DND-41 (cell line): ENCODE data around the gene KLHL36.

ENCODE experiments used
- ATAC-seq: fragments of 200-7000 bp; cut with Tn5 transposase; 3 replicates; pipeline ENCODE4 v1.9.1; 2021; ENCODE audit warnings: low read depth; ENCODE audit not compliant: insufficient read depth
- DNase-seq: peaks from one replicate; pipeline ENCODE4 v3.0.0-alpha.2; 2020
- H2AFZ ChIP-seq: 2 replicates; pipeline ENCODE4 v1.6.0; 2012; ENCODE audit warnings: low read depth, low read length
- H3K27ac ChIP-seq: 2 replicates; pipeline ENCODE4 v1.5.1; 2012; ENCODE audit warnings: low read length, inconsistent platforms
- H3K27me3 ChIP-seq: fragments of 200-600 bp; sonication (generic); 2 replicates; pipeline ENCODE4 v1.6.0; 2012; ENCODE audit warnings: low read length, mild to moderate bottlenecking, inconsistent platforms; ENCODE audit not compliant: insufficient read depth, poor library complexity
- H3K36me3 ChIP-seq: 2 replicates; pipeline ENCODE4 v1.5.1; 2012; ENCODE audit warnings: low read length, inconsistent platforms; ENCODE audit not compliant: insufficient read depth
- H3K4me1 ChIP-seq: 2 replicates; pipeline ENCODE4 v1.5.1; 2012; ENCODE audit warnings: mild to moderate bottlenecking, low read length; ENCODE audit not compliant: insufficient read depth
- H3K4me2 ChIP-seq: 2 replicates; pipeline ENCODE4 v1.6.0; 2012; ENCODE audit warnings: mild to moderate bottlenecking, moderate library complexity, low read length, inconsistent platforms; ENCODE audit not compliant: insufficient read depth
- H3K4me3 ChIP-seq, 2 experiments: fragments of 200-600 bp in 1 of 2; shearing (Covaris generic) in 1 of 2; 2 replicates each; pipeline ENCODE4 v1.5.1; 2012 to 2016; ENCODE audit warnings: inconsistent platforms in 2 of 2, low read length in 2 of 2, mild to moderate bottlenecking in 2 of 2, low read depth in 1 of 2, moderate library complexity in 1 of 2
- H3K79me2 ChIP-seq: 2 replicates; pipeline ENCODE4 v1.6.0; 2012; ENCODE audit warnings: low read length, inconsistent platforms; ENCODE audit not compliant: insufficient read depth
- H3K9ac ChIP-seq: 2 replicates; pipeline ENCODE4 v1.6.0; 2012; ENCODE audit warnings: low read depth, mild to moderate bottlenecking, inconsistent platforms, low read length, moderate library complexity
- H3K9me3 ChIP-seq: 2 replicates; pipeline ENCODE4 v1.5.1; 2012; ENCODE audit warnings: low read length, moderate library complexity, mild to moderate bottlenecking, inconsistent platforms; ENCODE audit not compliant: insufficient read depth, severe bottlenecking
- H4K20me1 ChIP-seq: 2 replicates; pipeline ENCODE4 v1.6.0; 2012; ENCODE audit warnings: low read length; ENCODE audit not compliant: insufficient read depth
- CTCF ChIP-seq: IDR thresholded peaks from 2 replicates; pipeline ENCODE4 v1.5.1; 2012; ENCODE audit warnings: borderline replicate concordance, low read length, moderate library complexity, mild to moderate bottlenecking; ENCODE audit not compliant: poor library complexity, severe bottlenecking; ENCODE audit errors: extremely low read depth
- EZH2 ChIP-seq: IDR thresholded peaks from 3 replicates; pipeline ENCODE4 v1.6.1; 2012; ENCODE audit warnings: borderline replicate concordance, low read depth, mild to moderate bottlenecking, moderate library complexity, low read length, inconsistent platforms; ENCODE audit not compliant: severe bottlenecking

The KLHL36 gene

GRCh38 chr16:84700446-84701300 is 52.4 kb downstream of the KLHL36 start:
- ATAC-seq (peak; percentile 70), DNase-seq (peak; percentile 60)
- Histone ChIP-seq H3K4me2 (peak overlapping the region; percentile 74), H2AFZ (peak overlapping the region; percentile 73), H3K9me3 (no peaks in the 10 kb centered on the region), H4K20me1 (peaks cover 41% of the 10 kb centered on the region), H3K36me3 (peaks cover 4% of the 10 kb centered on the region), H3K27me3 (no peaks in the 10 kb centered on the region), H3K27ac (peak overlapping the region; percentile 61), H3K4me1 (peaks cover 43% of the 10 kb centered on the region), H3K9ac (peak overlapping the region; percentile 87), H3K79me2 (peaks cover 58% of the 10 kb centered on the region), H3K4me3 (peak overlapping the region; percentile 55 to 67)
- TF ChIP-seq CTCF (no peak), EZH2 (no peak)

- TF ChIP-seq CTCF (no peak), EZH2 (no peak)
- H3K27me3 ChIP-seq: no peaks in the 10 kb centered on the region
- no peak overlapping the region for H3K4me3 ChIP-seq
- no peak overlapping the region for H3K27ac ChIP-seq
- peaks cover 86% of the 10 kb centered on the region for H3K79me2 ChIP-seq
- H3K36me3 ChIP-seq: peaks cover 4% of the 10 kb centered on the region
- DNase-seq: no peak
- ATAC-seq: no peak
- H3K9me3 ChIP-seq: no peaks in the 10 kb centered on the region
- peaks cover 42% of the 10 kb centered on the region for H3K4me1 ChIP-seq
- H2AFZ ChIP-seq: no peak overlapping the region
- peaks cover 65% of the 10 kb centered on the region for H4K20me1 ChIP-seq
- no peak overlapping the region for H3K9ac ChIP-seq
- H3K4me2 ChIP-seq: peak overlapping the region; percentile 14; the same call in 1 of the 2 replicates
Measured at GRCh38 chr16:84703681-84704080, 55.4 kb downstream of the KLHL36 start.

- no peak overlapping the region for H3K27ac ChIP-seq
- no peak overlapping the region for H2AFZ ChIP-seq
- ATAC-seq (no peak), DNase-seq (no peak)
- H3K9ac ChIP-seq: no peak overlapping the region
- H3K36me3 ChIP-seq: peaks cover 8% of the 10 kb centered on the region
- no peaks in the 10 kb centered on the region for H3K27me3 ChIP-seq
- H3K79me2 ChIP-seq: peaks cover 92% of the 10 kb centered on the region
- H4K20me1 ChIP-seq: peaks cover 70% of the 10 kb centered on the region
- H3K4me2 ChIP-seq: peak overlapping the region; percentile 14; the same call in 1 of the 2 replicates
- no peaks in the 10 kb centered on the region for H3K9me3 ChIP-seq
- no peak for TF ChIP-seq EZH2
- no peak for TF ChIP-seq CTCF
- H3K4me3 ChIP-seq: no peak overlapping the region
- peaks cover 36% of the 10 kb centered on the region for H3K4me1 ChIP-seq
Measured at GRCh38 chr16:84704253-84704652, 55.9 kb downstream of the KLHL36 start.
